ENCODE measurements around the gene NDUFA11. TPM values are rescaled to one million over a fixed set of nuclear protein-coding genes. Genes with fewer than 3 reads are reported as not detected.

The NDUFA11 gene
- total and polyA plus RNA-seq, 2 of the 13 experiments (the other 11 are each of a cell fraction or from before 2014, with no cell fraction given) = 286 to 378 TPM

- CTCF ChIA-PET (ENCODE audit: low intra/inter-chr PET ratio, low total read pairs) = no interaction called here
- Histone ChIP-seq H3K9ac (ENCODE audit: insufficient read depth, low read depth, low read length) (no peak overlapping the region), H3K36me3 (replicated peaks in 1 of 2; ENCODE audit: control insufficient read depth in 1 of 2, insufficient read depth in 2 of 2, low read length in 2 of 2) (peaks cover 63 to 94% of the 10 kb centered on the region in 2 experiments), H4K20me1 (ENCODE audit: insufficient read depth, low read length) (no peaks in the 10 kb centered on the region), H3K4me1 (ENCODE audit: insufficient read depth, low read length) (no peaks in the 10 kb centered on the region), H3K4me3 (replicated peaks in 1 of 3; ENCODE audit: insufficient read depth in 1 of 3, low read depth in 2 of 3, low read length in 3 of 3) (no peak overlapping the region), H3K27ac (ENCODE audit: extremely low read length, insufficient read depth, low read length) (no peak overlapping the region), H2AFZ (ENCODE audit: low read length) (no peak overlapping the region), H3K4me2 (ENCODE audit: low read depth, low read length) (no peak overlapping the region), H3K79me2 (ENCODE audit: insufficient read depth, low read length) (no peaks in the 10 kb centered on the region), H3K27me3 (ENCODE audit: control insufficient read depth in 1 of 2, insufficient read depth in 2 of 2, low read length in 2 of 2) (no peaks in the 10 kb centered on the region; a peak in 1 of 5 replicates), H3K9me3 (ENCODE audit: low read length) (no peaks in the 10 kb centered on the region)
- BruUV-seq (replicated peaks) = no TSS peak
- FAIRE-seq = no peak
- POLR2A ChIA-PET = no interaction called here
- no peak for TF ChIP-seq PCBP1 (IDR thresholded peaks at IDR 0.05; ENCODE audit: borderline replicate concordance, low read depth, low read length)
- no peak for TF ChIP-seq EZH2 (conservative IDR thresholded peaks at IDR 0.05; ENCODE audit: low read depth, low read length)
- no peak for TF ChIP-seq ZFP1 (CRISPR knock-in tag; IDR thresholded peaks at IDR 0.05)
- no peak for TF ChIP-seq ZNF180 (CRISPR knock-in tag; IDR thresholded peaks at IDR 0.05; ENCODE audit: borderline replicate concordance, low read depth)
- TF ChIP-seq NKX3-1 (CRISPR knock-in tag; IDR thresholded peaks at IDR 0.05) = no peak
- TF ChIP-seq ZNF674 (CRISPR knock-in tag; IDR thresholded peaks at IDR 0.05; ENCODE audit: low read depth) = no peak
- no peak for TF ChIP-seq HDAC2 (CRISPR knock-in tag; IDR thresholded peaks at IDR 0.05)
- no peak for TF ChIP-seq NR2F1 (CRISPR knock-in tag; IDR thresholded peaks at IDR 0.05)
- TF ChIP-seq ZBTB7B (CRISPR knock-in tag; IDR thresholded peaks at IDR 0.05) = no peak
- no peak for TF ChIP-seq GTF2F1 (IDR thresholded peaks at IDR 0.05; ENCODE audit: low read length)
- no peak for TF ChIP-seq SNRNP70 (IDR thresholded peaks at IDR 0.05; ENCODE audit: low read depth, low read length)
- TF ChIP-seq HCFC1 (IDR thresholded peaks at IDR 0.05; ENCODE audit: low read depth, low read length) = no peak
- TF ChIP-seq ZNF337 (CRISPR knock-in tag; IDR thresholded peaks at IDR 0.05; ENCODE audit: borderline replicate concordance, low read depth) = no peak
- no peak for TF ChIP-seq ZNF501 (CRISPR knock-in tag; IDR thresholded peaks at IDR 0.05)
- TF ChIP-seq ZNF879 (CRISPR knock-in tag; IDR thresholded peaks at IDR 0.05) = no peak
- intact Hi-C loops (cut with micrococcal nuclease; ENCODE audit: unreplicated experiment) = no loop called here
- no peak for DNase-seq (ENCODE audit: low spot score)
- in situ Hi-C loops (cut with HindIII; ENCODE audit: extremely low pct_ligation_motif_present, low pct_unique_long_range_greater_than_20kb) = no loop called here
- 95% methylated on average over 6 of the region's 8 CpGs for WGBS (ENCODE audit: low lambda C conversion rate)
- ATAC-seq = no peak
These were observed 23.8 kb upstream of the NDUFA11 start for GRCh38 chr19:5927441-5927821.
